HG03135 (cell line): Measurements from ENCODE around the gene AP5S1.

Experiments
- ATAC-seq: cut with Tn5 transposase; IDR thresholded peaks from one replicate; pipeline ENCODE4 v1.9.1; 2021; ENCODE audit warnings: mild to moderate bottlenecking, moderate library complexity; ENCODE audit not compliant: unreplicated experiment

The AP5S1 gene

GRCh38 chr20:3871550-3872265 is 51.4 kb downstream of the AP5S1 start:
- ATAC-seq = no peak

- no peak for ATAC-seq
Measured at GRCh38 chr20:3873507-3873906, 53.2 kb downstream of the AP5S1 start.

- ATAC-seq = no peak
Measured at GRCh38 chr20:3874194-3874844, 54.0 kb downstream of the AP5S1 start.

GRCh38 chr20:3875378-3875974 is 55.1 kb downstream of the AP5S1 start:
- ATAC-seq = no peak

GRCh38 chr20:3876000-3876399 is 55.7 kb downstream of the AP5S1 start:
- no peak for ATAC-seq

- ATAC-seq = no peak
Measured at GRCh38 chr20:3876676-3877075, 56.3 kb downstream of the AP5S1 start.
